ENCODE data around the gene HDAC4.

Gene HDAC4

DNA sequence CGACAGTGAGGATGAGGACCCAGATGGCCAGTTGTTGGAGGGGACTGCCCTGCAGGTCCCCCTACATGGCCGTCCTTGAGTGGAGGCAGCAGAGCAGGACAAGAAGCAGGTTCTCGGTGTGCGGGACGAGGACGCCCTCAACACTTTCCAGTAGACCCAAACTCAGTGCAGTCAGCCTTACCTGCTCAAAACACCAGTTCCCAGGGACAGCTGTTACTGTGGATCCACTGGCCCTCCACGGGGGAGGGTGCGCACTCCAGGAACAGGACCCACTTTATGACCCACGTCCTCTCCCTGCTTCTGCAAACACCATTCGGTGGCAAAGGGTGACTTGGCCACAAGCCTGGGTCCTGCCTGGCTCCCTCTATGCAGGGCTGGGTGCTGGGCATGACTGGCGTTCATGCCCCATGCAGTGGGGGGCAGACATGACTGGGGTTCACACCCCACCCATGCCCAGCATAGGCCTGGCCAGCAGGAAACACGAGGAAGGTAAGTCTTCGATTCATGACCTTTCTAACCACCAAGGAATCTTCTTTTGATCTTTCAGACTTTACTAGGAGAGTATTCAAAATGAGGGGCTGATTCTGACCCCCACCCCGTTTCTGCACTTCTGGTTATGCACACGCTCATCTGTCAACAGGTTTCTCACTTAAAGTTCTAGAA is 233.7 kb downstream of the HDAC4 start:
- Histone ChIP-seq H3K27me3 (ENCODE audit: control insufficient read depth in 5 of 5, insufficient read depth in 4 of 5, low read length in 5 of 5) (no peaks in the 10 kb centered on the region), H3K27ac (ENCODE audit: low read depth, low read length) (no peak overlapping the region), H3K36me3 (ENCODE audit: control insufficient read depth in 5 of 5, insufficient read depth in 5 of 5, low read length in 5 of 5) (peaks cover 3 to 38% (median 35%) of the 10 kb centered on the region in 5 donors), H3K9ac (ENCODE audit: low read length in 5 of 5) (no peak overlapping the region), H3K4me3 (ENCODE audit: low read depth in 1 of 5, low read length in 5 of 5) (no peak overlapping the region), H3K4me1 (ENCODE audit: control insufficient read depth in 5 of 5, insufficient read depth in 5 of 5, low read length in 5 of 5) (no peaks in the 10 kb centered on the region), H3K9me3 (ENCODE audit: control insufficient read depth in 5 of 5, low read length in 5 of 5) (peaks cover 7 to 16% (median 12%) of the 10 kb centered on the region in 5 donors)

DNA sequence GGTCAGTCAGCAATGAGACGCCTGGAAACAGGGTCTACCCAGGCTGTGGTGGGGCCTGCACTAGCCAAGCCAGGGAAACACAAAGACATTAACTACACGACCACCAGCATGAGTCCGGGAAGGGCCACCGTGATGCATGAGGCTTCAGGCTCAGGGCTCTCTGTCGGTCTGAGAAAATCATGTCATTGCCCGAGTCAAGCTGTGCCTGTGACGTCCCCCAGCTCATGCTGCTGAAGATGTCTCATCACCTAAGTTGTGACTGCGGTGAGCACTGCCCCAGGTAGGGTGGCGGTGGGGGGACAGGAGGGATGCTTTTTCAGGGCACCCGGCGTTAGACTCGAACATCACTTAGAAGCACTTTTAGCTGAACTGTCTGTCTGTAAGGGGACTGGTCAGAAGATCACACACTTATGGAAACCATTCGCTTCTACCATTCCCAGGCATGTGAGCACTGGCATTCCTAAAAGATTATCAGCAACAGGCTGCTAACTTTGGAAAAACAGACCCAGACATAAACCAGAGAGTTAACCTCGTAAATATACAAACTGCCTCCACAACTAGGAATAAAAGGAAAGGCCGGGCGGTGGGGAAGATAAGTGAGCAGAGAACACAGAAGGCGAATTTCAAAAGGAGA is 234.5 kb downstream of the HDAC4 start:
- Histone ChIP-seq H3K9ac (ENCODE audit: low read length in 5 of 5) (no peak overlapping the region), H3K27me3 (ENCODE audit: control insufficient read depth in 5 of 5, insufficient read depth in 4 of 5, low read length in 5 of 5) (no peaks in the 10 kb centered on the region), H3K4me1 (ENCODE audit: control insufficient read depth in 5 of 5, insufficient read depth in 5 of 5, low read length in 5 of 5) (no peaks in the 10 kb centered on the region), H3K4me3 (ENCODE audit: low read depth in 1 of 5, low read length in 5 of 5) (no peak overlapping the region), H3K36me3 (ENCODE audit: control insufficient read depth in 5 of 5, insufficient read depth in 5 of 5, low read length in 5 of 5) (peaks cover 3 to 46% (median 38%) of the 10 kb centered on the region in 5 donors), H3K27ac (ENCODE audit: low read depth, low read length) (no peak overlapping the region), H3K9me3 (ENCODE audit: control insufficient read depth in 5 of 5, low read length in 5 of 5) (peaks cover 4 to 10% (median 6%) of the 10 kb centered on the region in 5 donors)

DNA sequence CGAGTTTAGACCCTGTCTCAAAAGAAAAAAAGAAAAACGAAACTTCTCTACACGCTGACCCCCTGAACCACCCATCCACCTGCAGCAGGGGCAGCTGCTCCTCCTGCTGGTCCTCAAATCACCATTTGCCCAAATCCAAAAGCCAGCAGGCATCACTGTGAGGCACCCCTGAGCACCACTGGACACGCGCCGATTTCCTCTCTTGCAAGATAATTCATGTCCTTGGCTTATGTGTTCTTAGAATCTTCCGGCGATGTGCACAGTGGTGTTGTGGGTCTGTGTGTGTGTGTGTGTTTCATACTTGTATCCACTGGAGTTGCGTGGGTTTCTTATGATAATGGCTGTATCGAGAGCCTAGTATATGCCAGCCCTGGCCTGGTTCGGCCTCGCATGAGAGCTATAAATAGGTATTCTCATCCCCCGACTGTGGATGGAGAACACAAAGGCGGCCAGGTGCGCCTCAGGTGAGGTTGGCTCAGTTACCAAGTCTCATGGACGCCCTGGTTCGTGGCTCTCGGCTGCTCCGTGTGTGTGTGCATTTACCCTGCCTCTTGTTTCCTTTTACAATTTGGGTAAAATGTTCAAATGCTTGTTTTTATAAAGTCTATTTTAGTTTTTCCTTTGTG is 235.5 kb downstream of the HDAC4 start:
- H3K27me3 ChIP-seq (ENCODE audit: control insufficient read depth in 5 of 5, insufficient read depth in 4 of 5, low read length in 5 of 5), result no peaks in the 10 kb centered on the region
- no peak overlapping the region for H3K27ac ChIP-seq (ENCODE audit: low read depth, low read length)
- no peak overlapping the region for H3K4me3 ChIP-seq (ENCODE audit: low read depth in 1 of 5, low read length in 5 of 5)
- H3K9me3 ChIP-seq (ENCODE audit: control insufficient read depth in 5 of 5, low read length in 5 of 5), result no peaks in the 10 kb centered on the region
- no peaks in the 10 kb centered on the region for H3K4me1 ChIP-seq (ENCODE audit: control insufficient read depth in 5 of 5, insufficient read depth in 5 of 5, low read length in 5 of 5)
- H3K9ac ChIP-seq (ENCODE audit: low read length in 5 of 5), result no peak overlapping the region
- H3K36me3 ChIP-seq (ENCODE audit: control insufficient read depth in 5 of 5, insufficient read depth in 5 of 5, low read length in 5 of 5), result peaks cover 0 to 56% (median 44%) of the 10 kb centered on the region in 5 donors

DNA sequence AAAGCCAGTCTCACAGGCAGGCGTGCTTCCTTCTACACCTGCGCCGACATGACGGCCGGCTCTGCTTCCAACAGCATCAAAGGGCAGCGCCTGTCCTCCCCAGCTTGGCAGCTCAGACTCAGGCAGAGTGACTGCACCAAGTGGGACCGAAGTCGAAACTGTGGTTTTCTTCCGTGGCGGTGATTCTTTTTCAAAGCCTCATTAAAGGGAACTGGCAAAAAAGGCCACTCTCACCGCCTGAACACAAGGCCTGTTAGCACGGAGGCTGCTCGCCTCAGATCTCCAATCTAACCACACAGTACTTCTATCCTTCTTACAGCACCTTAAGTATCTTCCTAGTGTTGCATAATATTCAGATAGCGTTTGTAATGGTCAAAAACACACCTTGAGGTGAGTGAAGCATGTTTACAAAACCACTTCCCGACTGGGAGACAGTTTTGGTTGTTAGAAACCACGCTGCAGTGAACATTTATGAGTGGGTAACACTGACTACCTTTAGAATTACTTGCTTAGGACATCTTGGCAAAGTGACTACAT is 236.4 kb downstream of the HDAC4 start:
- Histone ChIP-seq H3K36me3 (ENCODE audit: control insufficient read depth in 5 of 5, insufficient read depth in 5 of 5, low read length in 5 of 5) (peaks cover 0 to 62% (median 45%) of the 10 kb centered on the region in 5 donors), H3K27ac (ENCODE audit: low read depth, low read length) (no peak overlapping the region), H3K4me1 (ENCODE audit: control insufficient read depth in 5 of 5, insufficient read depth in 5 of 5, low read length in 5 of 5) (no peaks in the 10 kb centered on the region), H3K9ac (ENCODE audit: low read length in 5 of 5) (no peak overlapping the region), H3K27me3 (ENCODE audit: control insufficient read depth in 5 of 5, insufficient read depth in 4 of 5, low read length in 5 of 5) (no peaks in the 10 kb centered on the region), H3K4me3 (ENCODE audit: low read depth in 1 of 5, low read length in 5 of 5) (no peak overlapping the region), H3K9me3 (ENCODE audit: control insufficient read depth in 5 of 5, low read length in 5 of 5) (no peaks in the 10 kb centered on the region)

DNA sequence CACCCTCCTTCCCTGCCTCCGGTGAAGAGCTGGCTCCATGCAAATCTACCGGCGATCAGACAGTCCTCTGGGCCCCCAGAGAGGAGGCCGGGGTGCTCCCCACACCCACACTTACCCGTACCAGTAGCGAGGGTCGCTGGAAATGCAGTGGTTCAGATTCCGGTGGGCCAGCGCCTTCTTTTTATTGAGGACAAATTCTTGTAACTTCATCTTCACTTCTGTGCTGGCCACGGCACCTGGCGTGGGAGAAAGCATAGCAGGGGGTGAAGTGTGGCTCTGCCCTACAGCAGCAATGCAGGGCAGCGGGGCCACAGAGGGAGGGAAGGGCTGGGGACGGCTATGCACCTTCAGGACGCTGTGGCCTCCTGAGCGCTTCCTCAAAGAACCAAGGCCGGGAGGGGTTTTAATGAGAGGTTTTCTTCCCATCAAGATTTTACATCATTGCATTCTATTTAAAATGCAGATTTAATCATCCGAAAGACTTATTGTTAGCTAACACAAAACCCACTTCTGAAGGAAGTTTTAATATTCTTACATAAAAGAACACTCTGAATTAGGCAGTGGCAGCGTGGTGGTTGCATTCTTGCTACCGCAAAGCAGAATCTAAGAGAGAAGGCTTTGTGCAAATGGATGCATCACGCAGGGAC is 237.0 kb downstream of the HDAC4 start:
- Histone ChIP-seq H3K4me1 (ENCODE audit: control insufficient read depth in 5 of 5, insufficient read depth in 5 of 5, low read length in 5 of 5) (no peaks in the 10 kb centered on the region), H3K9ac (ENCODE audit: low read length in 5 of 5) (no peak overlapping the region), H3K36me3 (ENCODE audit: control insufficient read depth in 5 of 5, insufficient read depth in 5 of 5, low read length in 5 of 5) (peaks cover 0 to 58% (median 43%) of the 10 kb centered on the region in 5 donors), H3K27ac (ENCODE audit: low read depth, low read length) (no peak overlapping the region), H3K27me3 (ENCODE audit: control insufficient read depth in 5 of 5, insufficient read depth in 4 of 5, low read length in 5 of 5) (no peaks in the 10 kb centered on the region), H3K9me3 (ENCODE audit: control insufficient read depth in 5 of 5, low read length in 5 of 5) (no peaks in the 10 kb centered on the region), H3K4me3 (ENCODE audit: low read depth in 1 of 5, low read length in 5 of 5) (no peak overlapping the region)

DNA sequence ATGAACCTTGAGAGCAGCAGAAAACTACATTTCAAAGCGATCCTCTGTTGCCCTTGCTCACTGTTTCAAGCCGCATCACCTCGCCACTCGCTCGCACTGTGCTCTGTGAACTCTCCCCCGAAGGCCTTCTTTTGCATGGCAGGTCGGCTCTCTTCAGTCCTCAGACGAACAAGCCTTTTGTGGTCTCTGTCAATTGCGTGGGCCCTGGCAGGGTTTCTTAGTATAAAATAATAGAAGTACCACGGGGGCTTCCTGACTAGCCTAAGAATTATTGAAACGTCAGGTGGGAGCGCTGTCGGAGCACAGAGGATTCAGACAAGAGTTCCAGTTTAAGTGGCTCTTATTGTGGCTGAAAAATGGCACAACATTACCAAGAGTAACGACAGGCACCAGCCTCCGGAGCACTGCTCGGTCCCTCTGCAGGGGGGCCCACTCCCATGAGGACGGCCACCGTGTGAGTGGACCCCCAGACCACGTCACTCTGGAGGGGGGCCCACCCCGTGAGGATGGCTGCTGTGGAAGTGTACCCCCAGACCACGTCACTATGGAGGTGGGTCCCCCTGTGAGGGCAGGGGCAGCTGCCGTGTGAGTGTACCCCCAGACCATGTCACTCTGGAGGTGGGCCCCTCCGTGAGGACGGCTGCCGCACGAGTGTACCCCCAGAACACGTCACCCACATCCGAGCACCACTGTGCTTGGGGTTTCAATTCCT is 237.7 kb downstream of the HDAC4 start:
- H3K36me3 ChIP-seq (ENCODE audit: control insufficient read depth in 5 of 5, insufficient read depth in 5 of 5, low read length in 5 of 5), result peaks cover 0 to 58% (median 43%) of the 10 kb centered on the region in 5 donors
- H3K27ac ChIP-seq (ENCODE audit: low read depth, low read length), result no peak overlapping the region
- H3K4me1 ChIP-seq (ENCODE audit: control insufficient read depth in 5 of 5, insufficient read depth in 5 of 5, low read length in 5 of 5), result no peaks in the 10 kb centered on the region
- H3K27me3 ChIP-seq (ENCODE audit: control insufficient read depth in 5 of 5, insufficient read depth in 4 of 5, low read length in 5 of 5), result no peaks in the 10 kb centered on the region
- no peak overlapping the region for H3K4me3 ChIP-seq (ENCODE audit: low read depth in 1 of 5, low read length in 5 of 5)
- no peaks in the 10 kb centered on the region for H3K9me3 ChIP-seq (ENCODE audit: control insufficient read depth in 5 of 5, low read length in 5 of 5)
- H3K9ac ChIP-seq (ENCODE audit: low read length in 5 of 5), result no peak overlapping the region

DNA sequence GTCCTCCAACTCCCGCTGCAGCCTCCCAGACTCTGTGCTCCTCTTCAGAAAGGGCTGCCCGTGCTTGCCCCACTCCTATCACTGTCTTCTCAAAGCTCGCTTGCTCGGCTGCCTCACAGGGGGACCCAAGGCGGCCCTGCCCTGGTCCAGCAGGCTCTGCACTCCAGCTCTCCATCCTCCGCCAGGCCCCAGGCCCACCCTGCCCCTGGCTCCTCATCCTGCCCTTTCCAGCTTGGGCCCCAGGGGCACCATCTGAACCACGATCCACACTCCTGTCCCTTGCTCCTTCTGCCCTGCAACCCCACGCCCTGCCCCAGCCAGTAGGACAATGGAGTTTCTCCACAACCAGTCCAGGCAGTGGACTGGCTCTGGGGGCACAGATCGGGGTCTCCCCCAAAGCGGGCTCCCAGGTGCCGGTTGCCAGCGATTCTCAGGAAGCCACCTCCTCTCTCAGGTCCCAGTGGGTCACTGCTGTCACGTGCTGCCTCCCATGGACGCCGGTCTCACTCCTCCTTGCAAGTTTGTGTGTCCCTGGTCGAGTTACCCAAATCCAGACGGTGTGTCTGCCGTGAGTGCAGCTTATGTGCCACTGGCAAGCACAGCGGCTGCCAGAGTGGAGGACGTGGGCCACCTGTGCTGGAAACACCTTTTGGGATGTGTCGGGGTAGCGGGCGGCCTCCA is 238.5 kb downstream of the HDAC4 start:
- peaks cover 0 to 61% (median 43%) of the 10 kb centered on the region in 5 donors for H3K36me3 ChIP-seq (ENCODE audit: control insufficient read depth in 5 of 5, insufficient read depth in 5 of 5, low read length in 5 of 5)

DNA sequence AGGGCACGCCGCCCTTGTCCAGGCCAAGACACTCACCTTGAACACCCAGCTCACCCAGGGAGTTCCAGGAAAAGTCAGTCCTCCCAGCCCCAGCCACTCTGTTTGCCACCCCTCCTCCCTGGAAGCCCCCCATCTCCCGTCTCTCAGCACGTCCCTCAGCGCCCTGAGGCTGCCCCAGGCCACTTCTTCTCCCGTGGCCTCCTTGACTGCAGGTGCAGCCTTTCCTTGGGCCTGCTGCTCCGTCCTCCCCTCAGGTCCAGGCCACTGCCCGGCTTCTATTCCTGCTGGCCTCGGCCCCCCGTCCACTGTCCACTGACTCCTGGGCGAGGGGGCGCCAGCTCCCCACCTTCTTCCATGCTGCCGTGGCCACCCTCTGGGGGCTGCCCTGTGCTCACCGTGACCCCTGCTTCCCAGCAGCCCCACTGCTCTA is 239.1 kb downstream of the HDAC4 start:
- H3K36me3 ChIP-seq (ENCODE audit: control insufficient read depth in 5 of 5, insufficient read depth in 5 of 5, low read length in 5 of 5), result peaks cover 0 to 57% (median 41%) of the 10 kb centered on the region in 5 donors
- H3K4me1 ChIP-seq (ENCODE audit: control insufficient read depth in 5 of 5, insufficient read depth in 5 of 5, low read length in 5 of 5), result peaks cover 0 to 14% (median 3%) of the 10 kb centered on the region in 5 donors

More for the DNA sequence above, 238.5 kb downstream of the HDAC4 start:
- no peak overlapping the region for H3K9ac ChIP-seq (ENCODE audit: low read length in 5 of 5)
- H3K27me3 ChIP-seq (ENCODE audit: control insufficient read depth in 5 of 5, insufficient read depth in 4 of 5, low read length in 5 of 5), result no peaks in the 10 kb centered on the region
- peaks cover 0 to 8% (median 3%) of the 10 kb centered on the region in 5 donors for H3K4me1 ChIP-seq (ENCODE audit: control insufficient read depth in 5 of 5, insufficient read depth in 5 of 5, low read length in 5 of 5)
- no peaks in the 10 kb centered on the region for H3K9me3 ChIP-seq (ENCODE audit: control insufficient read depth in 5 of 5, low read length in 5 of 5)
- no peak overlapping the region for H3K4me3 ChIP-seq (ENCODE audit: low read depth in 1 of 5, low read length in 5 of 5)
- H3K27ac ChIP-seq (ENCODE audit: low read depth, low read length), result no peak overlapping the region

More for the DNA sequence above, 239.1 kb downstream of the HDAC4 start:
- Histone ChIP-seq H3K27me3 (ENCODE audit: control insufficient read depth in 5 of 5, insufficient read depth in 4 of 5, low read length in 5 of 5) (no peaks in the 10 kb centered on the region), H3K4me3 (ENCODE audit: low read depth in 1 of 5, low read length in 5 of 5) (no peak overlapping the region), H3K9ac (ENCODE audit: low read length in 5 of 5) (no peak overlapping the region), H3K27ac (ENCODE audit: low read depth, low read length) (no peak overlapping the region), H3K9me3 (ENCODE audit: control insufficient read depth in 5 of 5, low read length in 5 of 5) (no peaks in the 10 kb centered on the region)
